ENCODE data around the gene APOC3.
A peak's percentile ranks its signal among the peaks of the same experiment; 100 is the strongest.

APOC3 gene

DNA sequence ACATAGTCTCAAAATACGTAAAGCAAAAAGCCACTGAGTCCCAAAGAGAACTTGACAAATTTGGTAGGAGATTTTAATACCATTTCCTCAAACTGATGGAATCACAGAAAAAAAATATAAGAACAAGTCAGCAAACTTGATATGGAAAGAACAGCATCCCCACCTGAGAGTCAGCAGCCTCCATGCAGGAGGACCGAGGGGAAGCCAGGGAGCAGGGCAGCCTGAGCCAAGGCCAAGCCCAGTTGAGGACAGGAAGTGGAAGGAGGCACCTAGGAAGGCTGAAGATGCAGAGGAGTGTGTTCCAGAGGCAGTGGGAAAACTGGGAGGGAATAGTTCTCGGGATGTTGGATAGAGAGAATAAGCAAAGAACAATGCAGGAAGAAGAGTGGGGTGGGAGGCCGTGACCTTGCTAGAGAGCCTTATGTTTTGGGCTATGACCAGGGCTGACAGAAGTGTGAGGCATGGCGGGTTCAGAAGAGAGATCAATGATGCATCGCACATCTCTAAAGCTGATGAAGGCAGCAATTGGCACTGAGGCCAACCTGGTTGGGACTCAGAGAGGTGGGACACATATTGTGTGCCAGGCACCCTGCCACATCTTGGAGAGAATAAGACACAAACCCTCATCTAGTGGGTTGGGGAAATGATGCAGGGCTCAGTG lies 22.0 kb upstream of the APOC3 start:
- Histone ChIP-seq H3K27me3 (ENCODE audit: low read depth, low read length) (no peaks in the 10 kb centered on the region), H3K36me3 (replicated peaks; ENCODE audit: low read depth, low read length) (no peaks in the 10 kb centered on the region), H4K20me1 (ENCODE audit: insufficient read depth, low read length) (no peaks in the 10 kb centered on the region), H3K27ac (ENCODE audit: low read length) (no peak overlapping the region), H3K4me2 (ENCODE audit: low read length) (no peak overlapping the region), H3K9me3 (ENCODE audit: insufficient read depth, low read length) (no peaks in the 10 kb centered on the region), H2AFZ (ENCODE audit: low read depth, low read length) (no peak overlapping the region), H3K4me3 (ENCODE audit: low read length) (no peak overlapping the region), H3K9ac (ENCODE audit: low read length) (no peak overlapping the region), H3K79me2 (ENCODE audit: low read length) (no peaks in the 10 kb centered on the region), H3K4me1 (ENCODE audit: low read length) (peaks cover 14% of the 10 kb centered on the region)
- no peak for TF ChIP-seq EZH2phosphoT487 (IDR thresholded peaks at IDR 0.05; ENCODE audit: low read depth)
- TF ChIP-seq, protein P1, sequence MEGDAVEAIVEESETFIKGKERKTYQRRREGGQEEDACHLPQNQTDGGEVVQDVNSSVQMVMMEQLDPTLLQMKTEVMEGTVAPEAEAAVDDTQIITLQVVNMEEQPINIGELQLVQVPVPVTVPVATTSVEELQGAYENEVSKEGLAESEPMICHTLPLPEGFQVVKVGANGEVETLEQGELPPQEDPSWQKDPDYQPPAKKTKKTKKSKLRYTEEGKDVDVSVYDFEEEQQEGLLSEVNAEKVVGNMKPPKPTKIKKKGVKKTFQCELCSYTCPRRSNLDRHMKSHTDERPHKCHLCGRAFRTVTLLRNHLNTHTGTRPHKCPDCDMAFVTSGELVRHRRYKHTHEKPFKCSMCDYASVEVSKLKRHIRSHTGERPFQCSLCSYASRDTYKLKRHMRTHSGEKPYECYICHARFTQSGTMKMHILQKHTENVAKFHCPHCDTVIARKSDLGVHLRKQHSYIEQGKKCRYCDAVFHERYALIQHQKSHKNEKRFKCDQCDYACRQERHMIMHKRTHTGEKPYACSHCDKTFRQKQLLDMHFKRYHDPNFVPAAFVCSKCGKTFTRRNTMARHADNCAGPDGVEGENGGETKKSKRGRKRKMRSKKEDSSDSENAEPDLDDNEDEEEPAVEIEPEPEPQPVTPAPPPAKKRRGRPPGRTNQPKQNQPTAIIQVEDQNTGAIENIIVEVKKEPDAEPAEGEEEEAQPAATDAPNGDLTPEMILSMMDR (IDR thresholded peaks at IDR 0.05; ENCODE audit: low read depth, low read length) = no peak

DNA sequence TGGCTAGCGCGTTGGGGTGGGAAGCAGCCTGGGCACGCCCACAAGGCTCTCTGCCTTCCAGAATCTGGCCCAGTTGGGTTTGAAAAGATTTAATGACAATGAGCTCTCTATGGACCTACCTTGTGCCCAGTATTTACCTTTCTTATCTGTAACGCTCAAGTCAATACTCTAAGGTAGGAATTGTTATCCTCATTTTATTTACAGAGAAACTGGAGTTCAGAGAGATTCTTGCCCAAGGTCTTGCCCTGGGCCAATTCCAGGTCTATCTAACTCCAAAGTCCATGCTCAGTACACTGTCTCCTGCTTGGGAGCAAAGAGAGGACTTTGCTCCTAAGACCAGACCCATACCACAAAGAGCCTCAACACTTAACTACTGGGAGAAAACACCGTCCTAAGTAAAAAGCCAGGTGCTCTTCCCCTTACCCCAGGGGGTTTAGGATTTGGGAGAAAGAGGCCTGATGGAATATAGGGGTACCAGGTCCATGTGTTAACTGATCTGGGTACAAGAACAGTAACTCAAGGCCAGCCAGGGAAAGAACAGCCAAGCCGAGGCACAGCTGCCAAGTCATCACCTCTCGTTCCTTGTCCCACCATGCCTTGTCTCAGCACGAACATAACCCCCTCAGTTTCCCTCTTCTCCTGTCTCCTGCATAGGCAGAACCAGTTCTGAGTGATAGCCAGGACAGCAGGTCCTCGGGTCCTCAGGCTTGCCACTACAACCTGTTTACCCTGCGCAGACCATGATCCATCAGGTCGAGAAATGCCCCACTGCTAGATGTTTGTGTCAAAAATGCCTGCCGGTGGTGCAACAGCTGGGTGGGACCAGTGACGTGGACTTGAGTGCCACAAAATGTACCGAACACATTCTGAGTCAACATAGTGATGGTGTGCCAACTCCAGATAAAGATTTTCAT lies 21.2 kb upstream of the APOC3 start:
- H3K4me2 ChIP-seq (ENCODE audit: low read length) = no peak overlapping the region
- no peaks in the 10 kb centered on the region for H3K27me3 ChIP-seq (ENCODE audit: low read depth, low read length)
- peaks cover 14% of the 10 kb centered on the region for H3K4me1 ChIP-seq (ENCODE audit: low read length)
- no peaks in the 10 kb centered on the region for H4K20me1 ChIP-seq (ENCODE audit: insufficient read depth, low read length)
- no peaks in the 10 kb centered on the region for H3K9me3 ChIP-seq (ENCODE audit: insufficient read depth, low read length)
- H3K4me3 ChIP-seq (ENCODE audit: low read length) = no peak overlapping the region
- no peak overlapping the region for H2AFZ ChIP-seq (ENCODE audit: low read depth, low read length)
- no peaks in the 10 kb centered on the region for H3K36me3 ChIP-seq (replicated peaks; ENCODE audit: low read depth, low read length)
- H3K27ac ChIP-seq (ENCODE audit: low read length) = no peak overlapping the region
- TF ChIP-seq, protein P1 (IDR thresholded peaks at IDR 0.05; ENCODE audit: low read depth, low read length) = no peak
- no peak for TF ChIP-seq EZH2phosphoT487 (IDR thresholded peaks at IDR 0.05; ENCODE audit: low read depth)
- H3K9ac ChIP-seq (ENCODE audit: low read length) = no peak overlapping the region
- no peaks in the 10 kb centered on the region for H3K79me2 ChIP-seq (ENCODE audit: low read length)

DNA sequence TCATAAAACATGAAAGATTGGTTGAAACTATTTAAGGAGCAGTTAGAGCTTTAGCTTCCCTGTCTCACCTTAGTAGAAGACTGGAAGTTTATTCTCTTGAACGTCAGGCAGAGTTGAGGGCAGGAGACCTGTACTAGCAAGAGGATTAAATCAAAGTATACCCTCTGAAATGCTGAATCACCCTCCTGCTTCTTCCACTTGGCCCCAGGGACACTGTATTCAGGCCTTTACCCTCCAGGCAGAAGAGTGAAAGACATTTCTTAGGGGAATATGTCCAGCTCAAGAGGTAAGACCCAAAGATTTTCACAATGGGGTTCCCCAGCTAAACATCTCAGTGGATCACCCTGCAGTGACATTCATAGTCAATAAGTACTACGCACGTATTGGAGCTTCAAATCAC lies 18.5 kb upstream of the APOC3 start:
- Histone ChIP-seq H3K27ac (ENCODE audit: low read length) (no peak overlapping the region), H4K20me1 (ENCODE audit: insufficient read depth, low read length) (no peaks in the 10 kb centered on the region), H3K4me2 (ENCODE audit: low read length) (peak overlapping the region; percentile 53), H3K4me3 (ENCODE audit: low read length) (peak overlapping the region; percentile 9), H3K36me3 (replicated peaks; ENCODE audit: low read depth, low read length) (no peaks in the 10 kb centered on the region), H2AFZ (ENCODE audit: low read depth, low read length) (peak overlapping the region; percentile 74), H3K79me2 (ENCODE audit: low read length) (no peaks in the 10 kb centered on the region), H3K9me3 (ENCODE audit: insufficient read depth, low read length) (no peaks in the 10 kb centered on the region), H3K9ac (ENCODE audit: low read length) (no peak overlapping the region), H3K4me1 (ENCODE audit: low read length) (peaks cover 18% of the 10 kb centered on the region), H3K27me3 (ENCODE audit: low read depth, low read length) (no peaks in the 10 kb centered on the region)
- TF ChIP-seq, protein P1 (IDR thresholded peaks at IDR 0.05; ENCODE audit: low read depth, low read length) = no peak

DNA sequence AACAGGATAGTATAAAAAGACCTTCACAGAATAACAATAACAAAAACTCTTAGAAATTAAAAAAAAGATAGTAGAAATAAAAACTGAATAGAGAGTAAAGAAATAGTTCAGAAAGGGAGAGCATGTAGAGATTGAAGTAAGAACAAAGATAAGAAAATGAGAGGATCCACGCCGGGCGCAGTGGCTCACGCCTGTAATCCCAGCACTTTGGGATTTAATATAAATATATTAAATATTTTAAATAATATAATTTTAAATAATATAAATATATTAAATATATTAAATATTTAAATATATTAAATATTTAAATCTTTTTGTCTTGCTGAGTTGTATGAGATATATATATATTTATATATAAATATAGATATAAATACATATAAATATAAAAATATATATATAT lies 17.6 kb upstream of the APOC3 start:
- Histone ChIP-seq H3K9ac (ENCODE audit: low read length) (no peak overlapping the region), H3K4me1 (ENCODE audit: low read length) (peaks cover 18% of the 10 kb centered on the region), H3K4me3 (ENCODE audit: low read length) (peak overlapping the region; percentile 9; the same call in 1 of the 2 replicates), H3K27me3 (ENCODE audit: low read depth, low read length) (no peaks in the 10 kb centered on the region), H3K27ac (ENCODE audit: low read length) (no peak overlapping the region), H3K36me3 (replicated peaks; ENCODE audit: low read depth, low read length) (no peaks in the 10 kb centered on the region), H2AFZ (ENCODE audit: low read depth, low read length) (no peak overlapping the region), H4K20me1 (ENCODE audit: insufficient read depth, low read length) (no peaks in the 10 kb centered on the region), H3K4me2 (ENCODE audit: low read length) (peak overlapping the region; percentile 53), H3K9me3 (ENCODE audit: insufficient read depth, low read length) (no peaks in the 10 kb centered on the region), H3K79me2 (ENCODE audit: low read length) (no peaks in the 10 kb centered on the region)
- TF ChIP-seq EZH2phosphoT487 (IDR thresholded peaks at IDR 0.05; ENCODE audit: low read depth) = no peak
- TF ChIP-seq, protein P1 (IDR thresholded peaks at IDR 0.05; ENCODE audit: low read depth, low read length) = no peak
